GM12875 (cell line): ENCODE data around the gene TNFRSF18.

Source experiments
- H3K4me3 ChIP-seq: one replicate; pipeline ENCODE4 v1.5.1; 2011; ENCODE audit warnings: low read depth, low read length, control low read depth
- TF ChIP-seq, protein P1 (sequence below): IDR thresholded peaks from 2 replicates; pipeline ENCODE4 v1.5.1; 2011; ENCODE audit warnings: low read depth, mild to moderate bottlenecking, control low read depth, inconsistent platforms, low read length, moderate library complexity, borderline replicate concordance; ENCODE audit not compliant: insufficient read depth

TNFRSF18 gene, protein sequence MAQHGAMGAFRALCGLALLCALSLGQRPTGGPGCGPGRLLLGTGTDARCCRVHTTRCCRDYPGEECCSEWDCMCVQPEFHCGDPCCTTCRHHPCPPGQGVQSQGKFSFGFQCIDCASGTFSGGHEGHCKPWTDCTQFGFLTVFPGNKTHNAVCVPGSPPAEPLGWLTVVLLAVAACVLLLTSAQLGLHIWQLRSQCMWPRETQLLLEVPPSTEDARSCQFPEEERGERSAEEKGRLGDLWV

DNA sequence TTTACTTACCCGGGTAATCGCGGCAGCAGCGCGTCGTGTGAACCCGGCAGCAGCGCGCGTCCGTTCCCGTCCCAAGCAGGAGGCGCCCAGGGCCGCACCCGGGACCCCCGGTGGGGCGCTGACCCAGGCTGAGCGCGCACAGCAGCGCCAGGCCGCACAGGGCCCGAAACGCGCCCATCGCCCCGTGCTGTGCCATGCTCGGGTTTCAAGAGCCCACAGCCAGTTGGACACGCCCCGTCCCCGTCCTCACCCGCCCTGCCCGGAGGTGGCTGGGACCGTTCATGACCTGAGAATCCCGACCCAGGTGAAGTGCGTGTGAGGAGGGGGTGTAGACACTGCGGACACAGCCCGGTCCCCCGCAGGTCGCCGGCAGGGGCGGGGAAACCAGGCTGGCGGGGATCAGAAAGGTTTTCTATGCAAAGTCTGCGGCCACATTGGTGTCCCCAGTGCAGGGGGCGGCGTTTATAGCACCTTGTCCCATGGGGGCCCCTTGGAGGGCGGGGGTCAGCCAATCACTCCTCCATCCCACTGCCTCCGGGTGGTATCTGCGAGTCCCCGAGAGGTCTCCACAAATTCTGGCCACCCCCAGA lies at the start of gene TNFRSF18:
Gene TNFRSF18, minus strand, starts transcription at position 217 of the 590 bp plus-strand sequence. Its CDS starts 21 bp downstream, at position 196.
- peak within 1 kb of the TSS; percentile 26 for H3K4me3 ChIP-seq
- TF ChIP-seq, protein P1, sequence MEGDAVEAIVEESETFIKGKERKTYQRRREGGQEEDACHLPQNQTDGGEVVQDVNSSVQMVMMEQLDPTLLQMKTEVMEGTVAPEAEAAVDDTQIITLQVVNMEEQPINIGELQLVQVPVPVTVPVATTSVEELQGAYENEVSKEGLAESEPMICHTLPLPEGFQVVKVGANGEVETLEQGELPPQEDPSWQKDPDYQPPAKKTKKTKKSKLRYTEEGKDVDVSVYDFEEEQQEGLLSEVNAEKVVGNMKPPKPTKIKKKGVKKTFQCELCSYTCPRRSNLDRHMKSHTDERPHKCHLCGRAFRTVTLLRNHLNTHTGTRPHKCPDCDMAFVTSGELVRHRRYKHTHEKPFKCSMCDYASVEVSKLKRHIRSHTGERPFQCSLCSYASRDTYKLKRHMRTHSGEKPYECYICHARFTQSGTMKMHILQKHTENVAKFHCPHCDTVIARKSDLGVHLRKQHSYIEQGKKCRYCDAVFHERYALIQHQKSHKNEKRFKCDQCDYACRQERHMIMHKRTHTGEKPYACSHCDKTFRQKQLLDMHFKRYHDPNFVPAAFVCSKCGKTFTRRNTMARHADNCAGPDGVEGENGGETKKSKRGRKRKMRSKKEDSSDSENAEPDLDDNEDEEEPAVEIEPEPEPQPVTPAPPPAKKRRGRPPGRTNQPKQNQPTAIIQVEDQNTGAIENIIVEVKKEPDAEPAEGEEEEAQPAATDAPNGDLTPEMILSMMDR, result no peak

DNA sequence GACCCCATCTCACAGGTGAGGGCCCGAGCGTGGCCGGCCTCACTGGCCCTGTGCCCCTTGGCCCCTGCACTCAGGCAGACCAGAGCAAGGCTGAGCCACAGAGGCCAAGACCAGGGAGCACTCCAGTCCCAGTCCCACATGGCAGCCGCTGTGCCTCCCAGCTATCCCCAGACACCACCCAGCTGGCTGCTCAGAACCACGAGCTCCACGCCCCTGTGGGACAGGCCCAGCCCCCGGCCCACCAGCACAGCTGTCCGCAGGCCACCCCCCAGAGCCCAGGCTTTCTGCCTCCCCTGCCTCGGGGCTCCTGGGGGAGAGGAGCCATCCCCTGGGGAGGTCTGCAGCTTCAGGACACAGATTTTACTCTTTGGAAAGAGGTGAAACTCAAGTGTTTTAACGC lies 49.2 kb upstream of the TNFRSF18 start:
- TF ChIP-seq, protein P1, result no peak
- no peak overlapping the region for H3K4me3 ChIP-seq

DNA sequence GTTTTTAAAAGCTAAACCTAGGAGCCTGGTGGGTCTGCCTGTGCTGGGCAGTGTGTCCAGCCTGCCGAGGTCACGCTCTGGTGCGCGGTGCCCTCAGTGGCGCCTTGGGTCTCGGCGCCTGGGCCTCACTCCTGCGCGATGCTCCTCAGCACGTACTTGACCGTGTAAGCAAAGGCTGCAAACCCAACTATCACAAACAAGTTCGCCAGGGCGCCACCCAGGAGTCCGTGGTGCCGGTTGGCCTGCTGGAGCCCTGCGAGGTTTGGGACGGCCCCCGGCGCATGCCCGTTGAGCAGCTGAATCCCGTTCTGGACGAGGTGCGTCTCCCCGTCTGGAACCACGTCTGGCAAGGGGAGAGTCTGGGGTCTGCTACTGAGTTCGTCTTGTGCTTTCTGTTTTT lies 48.7 kb upstream of the TNFRSF18 start:
- H3K4me3 ChIP-seq, result no peak overlapping the region
- TF ChIP-seq, protein P1, result no peak

DNA sequence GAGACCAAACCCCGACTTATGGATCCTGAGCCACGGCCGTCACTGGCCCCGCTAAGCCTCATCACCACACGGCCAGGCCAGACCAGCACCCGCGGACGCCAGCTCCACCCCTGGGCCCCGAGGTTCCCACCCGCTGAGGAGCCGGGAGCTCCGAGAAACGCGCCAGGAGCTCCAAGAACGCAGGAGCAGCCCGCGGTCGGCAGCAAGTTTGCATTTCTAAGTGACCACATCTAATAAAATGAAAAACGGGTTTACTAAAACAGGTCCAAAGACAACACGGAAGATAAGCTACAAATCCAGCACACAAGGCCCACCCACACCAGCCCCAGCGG lies 48.2 kb upstream of the TNFRSF18 start:
- TF ChIP-seq, protein P1, result no peak
- H3K4me3 ChIP-seq, result no peak overlapping the region

DNA sequence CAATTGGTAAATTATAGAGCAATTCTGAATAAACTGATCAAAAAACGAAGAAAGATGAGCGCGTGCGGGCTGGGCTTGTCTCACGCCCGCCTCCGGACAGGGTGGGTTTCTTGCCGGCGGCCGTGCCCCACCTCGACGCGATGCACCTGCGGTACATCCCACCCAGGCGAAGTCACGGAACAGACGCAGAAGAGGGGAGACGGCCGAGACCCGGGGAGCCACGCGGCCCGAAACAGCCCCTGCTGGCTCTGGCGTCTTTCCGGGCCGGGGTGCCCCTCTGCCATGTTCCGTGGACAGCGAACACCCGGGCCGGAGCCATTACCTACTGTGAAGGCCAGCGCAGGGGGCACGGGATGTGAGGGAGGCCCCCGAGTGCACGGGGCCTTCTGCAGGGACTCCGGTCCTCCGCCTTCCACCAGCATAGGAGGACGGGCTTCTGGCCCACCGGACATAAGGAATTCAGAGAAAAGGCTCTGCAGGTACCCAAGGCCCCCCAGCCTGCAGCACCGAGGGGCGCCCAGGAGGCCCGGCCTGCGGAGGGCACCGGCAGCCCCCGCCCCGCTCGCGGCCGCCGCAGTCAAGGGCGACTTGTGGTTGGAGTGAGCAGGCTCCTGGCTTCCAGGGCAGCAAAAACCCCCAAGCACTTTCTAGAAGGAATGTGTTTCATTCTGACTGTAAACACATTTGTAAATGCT lies 47.7 kb upstream of the TNFRSF18 start:
- TF ChIP-seq, protein P1, result no peak
- no peak overlapping the region for H3K4me3 ChIP-seq

DNA sequence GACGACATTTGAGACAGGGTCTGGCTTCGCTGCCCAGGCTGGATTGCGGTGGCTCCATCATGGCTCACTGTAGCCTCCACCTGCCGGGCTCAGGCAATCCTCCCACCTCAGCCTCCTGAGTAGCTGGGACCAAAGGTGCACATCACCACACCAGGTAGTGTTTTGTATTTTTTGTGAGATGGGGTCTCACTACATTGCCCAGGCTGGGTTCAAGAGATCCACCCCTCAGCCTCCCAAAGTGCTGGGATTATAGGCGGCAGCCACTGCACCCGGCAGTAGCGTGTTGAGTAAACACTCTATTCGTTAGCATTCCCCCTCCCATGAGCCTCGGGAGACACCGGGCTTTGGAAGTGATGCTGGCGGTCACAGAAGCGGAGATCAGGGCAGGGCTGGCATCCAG lies 46.9 kb upstream of the TNFRSF18 start:
- TF ChIP-seq, protein P1, result no peak
- no peak overlapping the region for H3K4me3 ChIP-seq
